HG03571 (cell line): ENCODE data around the gene RIMOC1.

ENCODE experiments used
- ATAC-seq: cut with Tn5 transposase; IDR thresholded peaks from one replicate; pipeline ENCODE4 v1.9.1; 2021; ENCODE audit not compliant: unreplicated experiment

RIMOC1 gene, protein sequence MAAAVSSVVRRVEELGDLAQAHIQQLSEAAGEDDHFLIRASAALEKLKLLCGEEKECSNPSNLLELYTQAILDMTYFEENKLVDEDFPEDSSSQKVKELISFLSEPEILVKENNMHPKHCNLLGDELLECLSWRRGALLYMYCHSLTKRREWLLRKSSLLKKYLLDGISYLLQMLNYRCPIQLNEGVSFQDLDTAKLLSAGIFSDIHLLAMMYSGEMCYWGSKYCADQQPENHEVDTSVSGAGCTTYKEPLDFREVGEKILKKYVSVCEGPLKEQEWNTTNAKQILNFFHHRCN

DNA sequence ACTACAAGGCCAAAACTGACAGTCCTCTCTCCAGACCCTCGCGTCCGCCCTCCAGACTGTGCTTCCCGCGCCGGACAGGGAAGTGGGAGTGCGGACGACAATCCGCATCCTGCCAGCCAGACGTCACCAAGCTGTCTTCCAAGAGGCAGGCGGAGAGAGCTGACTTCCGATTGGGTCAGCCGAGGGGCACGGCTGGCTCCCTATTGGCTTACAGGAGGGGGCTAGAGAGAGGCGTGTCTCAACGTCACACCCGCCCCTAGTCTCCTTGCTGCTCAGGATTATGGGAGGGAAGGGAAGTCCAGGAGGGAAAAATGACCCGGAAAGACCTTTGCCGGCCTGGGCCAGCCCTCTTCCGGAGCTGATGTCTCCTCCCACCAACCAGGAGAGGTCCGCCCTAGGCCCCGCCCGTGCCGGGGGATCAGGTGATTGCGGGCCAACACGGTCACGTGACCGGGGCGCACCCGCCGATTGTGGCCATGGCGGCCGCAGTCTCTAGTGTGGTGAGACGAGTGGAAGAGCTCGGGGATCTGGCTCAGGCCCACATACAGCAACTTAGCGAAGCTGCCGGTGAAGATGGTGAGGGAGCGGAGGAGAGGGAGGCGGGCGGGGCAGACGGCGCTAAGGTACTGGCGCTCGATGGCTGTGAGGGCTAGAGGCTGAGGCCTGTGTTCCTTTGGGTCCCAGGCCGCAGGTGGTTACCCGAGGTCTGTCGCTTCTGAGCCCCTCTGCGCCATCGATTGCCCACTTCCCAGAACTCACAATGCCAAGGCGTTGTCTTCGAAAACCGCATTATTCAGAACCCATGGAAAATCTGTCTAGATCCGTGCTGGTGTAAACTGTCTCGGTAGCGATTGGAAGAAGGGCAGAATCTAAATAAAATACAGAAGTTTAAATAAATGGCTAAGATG, at the start of gene RIMOC1:
RIMOC1 (plus strand) TSS at position 453 of the 908 bp plus-strand sequence; CDS start at position 477, 24 bp downstream.
- peak; percentile 98 for ATAC-seq

DNA sequence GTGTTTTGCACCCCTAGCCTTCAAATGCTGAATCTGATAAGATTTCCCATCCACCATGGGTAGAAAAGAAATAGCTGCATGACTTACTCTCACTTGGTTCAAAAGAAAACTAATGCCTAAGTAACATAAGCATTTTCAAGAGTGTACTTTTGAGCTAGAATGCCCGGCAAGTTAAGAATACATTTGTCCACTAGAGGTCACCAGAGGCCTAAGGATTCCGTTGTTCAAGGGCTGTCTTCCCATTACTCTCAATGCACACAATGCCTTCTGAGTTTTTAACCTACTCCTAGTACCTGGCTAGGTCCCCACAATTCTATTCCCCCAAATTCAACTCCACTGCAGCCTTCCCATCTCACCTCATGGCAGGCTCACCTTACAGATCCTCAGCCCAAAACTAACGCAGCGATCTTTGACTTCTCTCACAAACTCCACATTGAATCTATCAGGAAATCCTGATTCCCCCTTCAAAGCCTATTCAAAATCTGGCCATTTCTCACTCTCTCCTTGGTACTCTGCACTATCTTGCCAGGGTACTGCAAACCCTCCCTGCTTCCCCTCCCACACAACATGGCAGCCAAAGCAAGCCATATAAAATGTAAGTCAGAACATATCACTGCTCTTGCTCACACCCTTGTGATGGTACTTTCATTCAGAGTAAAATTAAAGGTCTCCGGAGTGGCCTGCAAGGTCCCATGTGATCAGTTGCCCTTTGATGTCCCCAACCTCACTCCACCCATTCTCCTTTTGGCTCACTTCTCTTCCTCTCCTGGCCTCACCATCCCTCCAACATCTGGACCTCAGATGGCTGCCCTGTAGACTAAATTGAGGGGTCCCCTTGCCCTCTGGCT, 47.3 kb upstream of the RIMOC1 start:
- peak; percentile 82 for ATAC-seq

DNA sequence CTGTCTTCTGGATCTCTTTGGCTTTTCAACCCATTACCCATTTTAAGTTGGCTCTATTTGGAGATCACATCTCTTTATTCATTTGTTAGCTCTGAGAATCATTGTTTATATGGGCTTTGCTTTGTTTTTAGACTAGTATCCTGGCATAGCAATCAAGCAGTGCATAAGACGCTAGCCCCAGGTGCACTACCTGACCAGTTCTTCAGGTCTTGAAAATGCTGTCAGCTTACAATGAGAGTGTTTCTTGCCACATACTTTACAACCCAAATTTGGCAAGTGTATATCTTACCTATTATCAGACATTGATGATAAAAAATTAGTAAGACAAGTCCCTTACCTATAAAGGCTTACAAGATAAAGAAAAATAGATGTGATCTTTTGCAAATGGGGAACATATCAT, 46.2 kb upstream of the RIMOC1 start:
- no peak for ATAC-seq

DNA sequence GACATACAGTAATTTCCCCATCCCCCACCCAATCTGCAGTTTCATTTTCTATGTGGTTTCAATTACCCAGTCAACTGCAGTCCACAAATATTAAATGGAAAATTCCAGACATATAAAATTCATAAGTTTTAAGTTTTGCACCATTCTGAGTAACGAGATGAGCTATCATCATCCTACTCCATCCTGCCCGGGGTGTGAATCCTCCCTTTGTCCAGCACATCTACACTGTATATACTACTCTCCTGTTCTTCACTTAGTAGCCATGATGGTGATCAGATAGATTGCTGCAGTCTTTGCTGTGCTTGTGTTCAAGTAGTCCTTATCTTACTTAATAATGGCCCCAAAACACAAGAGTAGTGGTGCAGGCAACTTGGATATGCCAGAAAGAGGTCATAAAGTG, 45.3 kb upstream of the RIMOC1 start:
- no peak for ATAC-seq

DNA sequence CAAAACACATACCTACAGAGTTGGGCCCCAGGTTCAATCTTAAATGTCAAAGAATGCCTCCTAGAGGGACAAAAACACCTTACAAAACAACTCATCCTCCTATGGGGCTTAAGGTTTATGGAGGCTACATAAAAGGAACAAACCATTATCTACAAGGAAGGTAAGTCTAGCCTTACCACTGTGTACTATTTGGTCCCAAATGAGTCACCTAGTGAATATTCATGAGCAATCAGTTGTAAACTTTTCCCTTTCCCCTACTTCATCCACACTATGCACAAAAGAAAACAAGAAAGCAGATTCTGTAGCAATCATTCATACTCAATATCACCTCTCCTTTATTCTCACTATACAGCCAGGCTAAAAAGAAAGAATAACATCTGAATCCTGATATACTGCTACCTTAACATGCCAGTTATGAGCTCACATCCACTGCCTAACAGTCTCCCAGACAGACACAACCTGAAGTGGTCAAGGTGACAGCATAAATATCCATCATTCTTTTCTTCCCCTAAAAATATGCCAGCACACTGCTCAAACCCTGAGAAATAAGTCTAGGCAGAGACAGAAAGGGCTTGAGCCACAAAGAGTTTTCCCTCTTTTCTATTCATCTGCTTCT, 40.2 kb upstream of the RIMOC1 start:
- no peak for ATAC-seq

DNA sequence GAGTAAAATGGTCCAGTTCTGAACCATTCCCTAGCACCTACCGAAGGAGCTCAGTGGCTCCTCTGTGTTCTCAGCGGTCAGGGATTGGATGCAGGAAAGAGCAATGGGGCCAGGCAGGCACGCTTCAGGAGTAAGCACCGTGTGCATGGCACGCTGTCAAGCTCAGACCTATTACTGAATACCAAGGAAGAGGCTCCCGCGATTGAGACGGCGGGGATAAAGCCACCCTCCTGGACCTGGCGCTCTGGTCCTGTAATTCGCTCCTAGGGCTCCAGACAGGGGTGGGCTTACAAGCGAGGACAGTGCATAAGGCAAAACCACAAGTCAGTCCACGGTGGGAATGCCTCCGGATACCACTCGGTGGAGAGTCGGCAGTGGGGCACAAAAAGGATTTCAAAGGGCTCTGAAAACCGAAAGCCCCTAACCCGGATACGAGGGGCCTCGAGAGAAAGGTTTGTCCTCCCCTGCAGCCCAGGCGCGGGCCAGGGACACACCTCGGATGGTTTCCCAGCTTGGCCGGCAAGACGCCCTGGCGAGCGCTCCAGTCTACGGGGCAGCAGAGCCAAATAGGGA, 34.9 kb upstream of the RIMOC1 start:
- peak; percentile 2 for ATAC-seq

DNA sequence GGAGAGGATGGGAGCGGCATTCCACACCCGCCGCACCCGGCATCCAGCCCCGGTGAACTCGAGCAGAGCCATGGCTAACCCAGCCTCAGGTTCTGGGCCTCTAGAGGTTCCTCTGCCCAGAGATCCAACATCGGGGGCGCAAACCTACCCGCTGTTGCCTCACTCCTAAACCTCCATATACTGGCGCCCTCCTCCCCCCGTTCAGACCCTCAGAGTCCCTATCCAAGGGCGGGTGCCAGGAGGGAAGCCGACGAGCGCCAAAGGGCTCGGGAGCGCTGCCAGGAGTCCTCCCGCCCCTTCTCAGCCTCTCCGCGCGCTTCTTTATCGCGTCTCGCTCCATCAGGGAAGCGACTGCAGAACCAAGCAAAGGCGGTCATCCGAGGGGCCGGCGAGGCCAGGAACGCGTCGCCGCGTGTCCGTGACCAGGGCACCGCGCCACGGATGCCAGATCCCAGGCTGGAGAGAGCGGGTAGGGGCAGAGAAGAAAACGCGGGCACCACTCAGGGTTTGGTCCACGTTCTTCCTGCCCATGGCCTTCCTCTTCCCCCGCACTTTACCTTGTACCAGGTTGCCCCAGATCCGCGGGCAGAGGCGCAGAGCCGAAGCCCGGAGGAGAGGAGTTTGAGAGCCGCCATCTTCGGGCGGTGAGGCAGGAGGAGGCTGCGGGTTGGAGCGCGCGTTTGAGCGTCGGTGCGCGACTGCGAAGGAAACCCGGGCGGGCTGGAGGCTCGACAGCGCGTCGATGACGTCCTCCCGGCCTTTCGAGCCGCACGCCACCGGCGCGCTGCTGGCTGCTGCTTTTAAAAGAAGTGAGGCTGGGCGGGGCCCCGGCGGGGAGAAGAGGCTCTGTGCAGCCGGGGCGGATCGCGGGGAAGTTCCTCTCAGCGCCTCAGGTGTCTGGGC, 34.2 kb upstream of the RIMOC1 start, which contains the start of gene OXCT1:
OXCT1 (minus strand) TSS at position 702 of the 903 bp plus-strand sequence; CDS start at position 635, 67 bp downstream.
- peak; percentile 92 for ATAC-seq

DNA sequence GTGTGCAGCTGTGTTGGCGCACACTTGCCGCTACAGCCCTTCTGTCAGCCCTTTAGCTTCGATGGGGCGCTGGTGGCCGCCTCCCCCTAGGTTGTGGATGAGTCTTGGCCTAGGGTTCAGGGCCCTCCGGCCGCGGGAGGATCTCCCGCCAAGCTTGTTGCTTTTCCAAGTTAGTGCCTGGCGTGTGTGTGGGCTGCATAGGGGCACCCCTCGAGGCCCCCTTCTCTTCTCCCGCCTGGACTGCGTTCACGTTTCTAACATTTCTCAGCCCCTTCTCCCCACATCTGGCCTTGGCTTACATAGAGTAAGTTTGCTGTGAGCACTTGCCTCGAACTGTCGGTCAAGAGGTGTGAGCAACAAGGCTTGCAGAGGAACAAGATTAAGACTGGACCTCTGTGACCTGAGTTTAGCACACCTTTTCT, 33.5 kb upstream of the RIMOC1 start:
- no peak for ATAC-seq

DNA sequence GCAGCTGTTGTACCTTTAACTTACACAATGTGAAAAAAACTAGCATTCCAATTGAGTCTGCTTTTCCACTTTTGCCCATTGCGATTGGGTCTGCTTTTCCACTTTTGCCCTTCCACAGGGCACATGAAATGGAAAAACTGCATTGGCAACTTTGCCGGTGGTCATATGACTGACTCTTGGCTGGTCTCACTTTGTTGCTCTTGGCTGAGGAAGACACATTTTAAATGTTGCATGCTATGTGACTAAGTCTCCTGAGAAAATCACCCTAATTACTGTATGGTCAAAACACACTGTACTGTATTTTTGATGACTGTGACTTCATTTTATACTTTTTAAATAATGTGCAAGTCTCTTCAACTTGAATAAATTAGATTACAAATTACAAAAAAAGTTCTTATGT, 32.3 kb upstream of the RIMOC1 start:
- no peak for ATAC-seq

DNA sequence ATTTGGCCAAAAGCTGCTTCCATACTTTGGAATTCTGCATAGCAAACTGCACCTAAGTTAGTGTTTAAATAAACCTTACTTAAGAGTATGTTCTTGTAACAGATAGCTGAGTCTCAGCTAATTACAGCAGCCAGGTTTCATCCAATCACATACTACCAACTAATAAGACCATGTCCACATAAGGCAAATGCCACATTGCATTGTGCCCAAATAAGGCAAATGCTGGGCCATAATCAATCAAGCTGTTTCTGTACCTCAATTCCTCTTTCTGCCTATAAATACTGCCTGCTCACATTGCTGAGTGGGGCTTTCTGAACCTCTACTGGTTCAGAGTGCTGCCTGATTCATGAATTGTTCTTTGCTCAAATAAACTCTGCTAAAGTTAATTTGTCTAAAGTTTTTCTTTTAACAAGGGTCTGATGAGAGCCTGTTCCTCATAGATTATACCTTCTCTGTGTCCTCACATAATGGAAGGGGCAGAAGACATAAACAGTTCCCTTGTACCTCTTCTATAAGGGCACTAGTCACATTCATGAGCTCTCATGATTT, 29.6 kb upstream of the RIMOC1 start:
- ATAC-seq, result no peak

DNA sequence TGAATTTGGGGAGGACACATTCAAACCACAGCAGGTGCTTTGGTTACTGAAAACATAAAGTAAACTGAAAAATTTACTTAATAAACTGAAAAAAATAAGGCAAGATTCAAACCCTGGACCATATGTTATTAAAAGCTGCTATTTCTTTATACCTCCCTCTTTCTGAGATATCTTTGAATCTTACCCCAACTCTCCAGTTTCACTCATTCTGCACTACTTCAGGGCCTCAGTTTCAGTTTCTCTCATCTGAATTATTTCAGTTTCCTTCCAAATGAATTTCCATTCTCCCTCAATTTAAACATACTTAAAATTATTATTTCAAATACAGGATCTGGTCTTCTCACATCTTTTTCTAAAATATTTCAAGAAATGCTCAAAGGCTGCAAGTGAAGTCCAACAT, 29.0 kb upstream of the RIMOC1 start:
- no peak for ATAC-seq

DNA sequence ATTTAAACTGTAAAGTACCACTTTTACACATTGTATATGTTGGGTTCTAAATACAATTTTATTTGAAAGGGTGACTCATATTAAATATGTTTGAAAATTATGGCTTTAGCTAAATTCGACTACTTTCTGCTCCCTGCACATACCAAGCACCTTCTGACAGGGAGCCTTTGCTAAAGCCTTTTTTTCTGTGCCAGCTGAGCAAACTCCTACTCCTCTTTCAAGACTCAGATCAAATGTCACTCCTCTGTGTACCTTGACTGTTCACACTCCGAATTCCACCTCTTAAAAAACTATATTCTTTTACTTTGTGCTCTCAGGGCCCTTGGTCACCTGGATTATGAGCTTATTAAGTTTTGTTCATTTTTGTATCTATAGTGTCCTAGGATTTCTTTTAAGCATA, 27.5 kb upstream of the RIMOC1 start:
- no peak for ATAC-seq

DNA sequence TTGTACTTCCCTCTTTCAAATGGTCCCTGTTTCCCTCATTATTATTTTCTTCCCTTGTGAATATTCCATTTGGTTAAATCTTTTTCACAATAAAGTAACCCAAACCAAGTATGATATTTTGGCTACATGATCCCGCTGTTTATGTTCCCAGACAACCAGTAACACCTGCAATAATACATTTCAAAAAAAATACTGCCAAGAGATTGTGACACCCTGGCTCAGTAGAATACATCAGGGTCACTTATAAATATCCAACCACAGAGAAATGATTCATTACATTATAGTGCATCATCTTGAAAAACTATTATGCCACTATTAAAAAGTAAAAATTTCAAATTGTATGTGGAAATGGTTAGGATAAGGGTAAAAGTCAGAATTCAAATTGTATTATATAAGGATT, 26.7 kb upstream of the RIMOC1 start:
- no peak for ATAC-seq

DNA sequence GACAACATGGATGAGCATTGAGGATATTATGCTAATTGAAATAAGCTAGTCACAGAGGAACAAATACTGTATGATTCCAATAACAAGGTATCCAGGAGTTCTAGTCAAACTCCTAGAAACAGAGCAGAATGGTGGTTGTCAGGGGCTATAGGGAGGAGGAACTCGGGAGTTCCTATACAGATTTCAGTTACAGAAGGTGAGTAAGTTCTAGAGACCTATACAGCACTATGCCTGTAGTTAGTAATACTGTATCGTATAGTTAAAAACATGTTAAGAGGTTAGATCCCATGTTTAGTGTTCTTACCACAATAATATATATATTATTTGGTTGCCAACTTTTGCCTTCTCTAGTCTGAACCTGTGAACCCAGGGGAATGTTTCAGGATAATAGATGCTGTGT, 26.0 kb upstream of the RIMOC1 start:
- peak; percentile 31 for ATAC-seq

DNA sequence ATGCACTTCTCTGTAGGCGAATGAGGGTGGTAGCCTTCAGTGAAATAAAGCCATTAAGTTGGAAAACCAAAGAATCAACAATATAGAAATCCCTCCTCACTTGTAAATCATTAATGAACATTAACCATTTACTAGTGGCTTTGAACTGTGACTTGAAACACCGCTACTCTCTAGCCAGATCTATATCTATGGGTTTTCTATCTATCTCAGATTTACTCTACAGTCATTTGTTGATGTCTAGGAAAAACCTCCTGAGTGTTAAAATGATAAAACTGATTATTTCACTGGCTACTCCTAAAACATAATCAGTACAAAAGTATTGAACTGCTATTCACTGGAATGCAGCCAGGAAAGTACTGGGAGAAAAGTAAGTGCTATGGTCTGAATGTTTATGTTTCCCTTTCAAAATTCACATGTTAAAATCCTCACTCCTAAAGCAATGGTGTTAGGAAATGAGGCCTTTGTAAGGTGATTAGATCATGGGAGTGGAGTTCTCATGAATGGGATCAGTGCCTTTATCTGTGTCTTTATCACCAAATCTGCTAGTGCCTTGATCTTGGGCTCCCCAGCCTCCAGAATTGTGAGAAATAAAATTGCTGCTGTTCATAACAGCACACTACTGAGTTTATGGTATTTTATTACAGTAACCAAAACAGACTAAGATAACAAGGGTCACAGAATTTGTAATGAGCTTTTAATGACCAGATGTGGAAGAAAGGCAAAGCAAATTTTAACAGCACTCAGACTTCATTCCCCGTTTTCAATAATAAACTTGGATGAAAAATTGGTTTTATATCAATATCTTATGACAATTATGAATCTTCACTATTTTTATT, 25.3 kb upstream of the RIMOC1 start:
- peak; percentile 73 for ATAC-seq

DNA sequence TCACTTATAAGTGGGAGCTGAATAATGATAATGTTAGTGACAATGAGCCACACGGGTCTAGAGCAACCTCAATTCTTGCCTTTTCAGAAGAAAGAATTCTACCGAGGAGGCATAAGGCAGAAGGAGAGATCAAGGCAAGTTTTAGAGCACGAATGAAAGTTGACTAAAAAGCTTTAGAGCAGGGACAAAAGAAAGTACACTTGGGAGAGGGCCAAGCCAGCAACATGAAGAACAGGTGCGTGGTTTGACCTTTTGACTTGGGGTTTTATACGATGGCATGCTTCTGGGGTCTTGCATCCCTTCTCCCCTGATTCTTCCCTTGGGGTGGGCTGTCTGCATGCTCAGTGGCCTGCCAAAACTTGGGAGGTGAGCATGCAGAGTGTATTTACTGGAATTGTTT, 21.4 kb upstream of the RIMOC1 start:
- no peak for ATAC-seq

DNA sequence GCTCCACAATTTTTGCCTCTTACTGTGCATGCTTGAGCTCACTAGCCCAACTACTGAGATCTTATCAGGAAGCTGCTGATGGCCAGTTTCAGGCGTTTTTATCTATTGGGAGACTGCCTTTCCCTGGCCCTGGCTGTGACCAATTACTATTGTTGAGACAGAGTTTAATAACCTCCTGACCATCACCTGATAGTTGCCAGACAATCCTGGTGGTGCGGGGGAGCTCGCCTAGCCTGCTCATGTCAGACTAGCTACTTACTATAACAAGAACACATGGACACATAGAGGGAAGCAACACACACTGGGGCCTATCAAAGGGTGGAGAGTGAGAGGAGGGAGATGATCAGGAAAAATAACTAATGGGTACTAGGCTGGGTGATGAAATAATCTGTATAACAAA, 20.9 kb upstream of the RIMOC1 start:
- ATAC-seq, result no peak

DNA sequence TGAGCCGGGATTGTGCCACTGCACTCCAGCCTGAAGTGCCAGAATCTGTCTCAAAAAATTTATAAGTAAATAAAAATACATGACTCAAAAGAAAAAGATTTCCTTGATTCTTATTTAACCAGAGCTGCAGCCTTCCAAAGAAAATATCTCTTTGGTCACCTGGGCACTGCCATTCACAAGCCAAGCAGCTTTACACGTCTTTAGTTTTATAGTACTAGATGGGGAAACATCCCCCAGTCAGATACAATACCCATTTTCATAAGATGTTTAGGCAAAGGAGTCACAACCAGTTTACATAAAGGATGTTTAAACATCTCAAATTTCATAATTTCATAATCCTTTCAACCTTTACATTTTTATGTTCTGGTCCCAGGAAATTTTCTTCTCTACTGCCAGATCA, 20.2 kb upstream of the RIMOC1 start:
- ATAC-seq, result no peak
